Measurements from ENCODE around the gene OSTN. TPM values are rescaled to one million over a fixed set of nuclear protein-coding genes. Genes with fewer than 3 reads are reported as not detected.
A peak's percentile ranks its signal among the peaks of the same experiment; 100 is the strongest.
"Not testable (repeated sequence)": the region's sequence is repeated elsewhere in the genome, so short reads cannot be mapped to it uniquely, and the experiment has no call there.

Gene OSTN
- total and polyA plus RNA-seq, 11 donors: 0.27 to 3.7 (median 0.51) TPM; not detected in 7

- Histone ChIP-seq H3K27me3 (no peaks in the 10 kb centered on the region), H3K27ac (no peak overlapping the region), H3K9me3 (no peaks in the 10 kb centered on the region), H3K4me3 (no peak overlapping the region), H3K4me1 (peaks cover 0 to 7% (median 0%) of the 10 kb centered on the region in 12 donors), H3K36me3 (no peaks in the 10 kb centered on the region)
- DNase-seq (no peak), ATAC-seq (peak in 1 of 4 donors; percentile 34)
- intact Hi-C loops (cut with DNase I): no loop called here
- TF ChIP-seq, protein P1, sequence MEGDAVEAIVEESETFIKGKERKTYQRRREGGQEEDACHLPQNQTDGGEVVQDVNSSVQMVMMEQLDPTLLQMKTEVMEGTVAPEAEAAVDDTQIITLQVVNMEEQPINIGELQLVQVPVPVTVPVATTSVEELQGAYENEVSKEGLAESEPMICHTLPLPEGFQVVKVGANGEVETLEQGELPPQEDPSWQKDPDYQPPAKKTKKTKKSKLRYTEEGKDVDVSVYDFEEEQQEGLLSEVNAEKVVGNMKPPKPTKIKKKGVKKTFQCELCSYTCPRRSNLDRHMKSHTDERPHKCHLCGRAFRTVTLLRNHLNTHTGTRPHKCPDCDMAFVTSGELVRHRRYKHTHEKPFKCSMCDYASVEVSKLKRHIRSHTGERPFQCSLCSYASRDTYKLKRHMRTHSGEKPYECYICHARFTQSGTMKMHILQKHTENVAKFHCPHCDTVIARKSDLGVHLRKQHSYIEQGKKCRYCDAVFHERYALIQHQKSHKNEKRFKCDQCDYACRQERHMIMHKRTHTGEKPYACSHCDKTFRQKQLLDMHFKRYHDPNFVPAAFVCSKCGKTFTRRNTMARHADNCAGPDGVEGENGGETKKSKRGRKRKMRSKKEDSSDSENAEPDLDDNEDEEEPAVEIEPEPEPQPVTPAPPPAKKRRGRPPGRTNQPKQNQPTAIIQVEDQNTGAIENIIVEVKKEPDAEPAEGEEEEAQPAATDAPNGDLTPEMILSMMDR (IDR thresholded peaks at IDR 0.05): no peak
- no peak for TF ChIP-seq POLR2A (IDR thresholded peaks at IDR 0.05)
- 50 to 65% (median 58%) methylated on average over 2 of the region's 2 CpGs for WGBS, 4 donors
Measured at GRCh38 chr3:191170097-191170496, 28.9 kb upstream of the OSTN start.

DNA sequence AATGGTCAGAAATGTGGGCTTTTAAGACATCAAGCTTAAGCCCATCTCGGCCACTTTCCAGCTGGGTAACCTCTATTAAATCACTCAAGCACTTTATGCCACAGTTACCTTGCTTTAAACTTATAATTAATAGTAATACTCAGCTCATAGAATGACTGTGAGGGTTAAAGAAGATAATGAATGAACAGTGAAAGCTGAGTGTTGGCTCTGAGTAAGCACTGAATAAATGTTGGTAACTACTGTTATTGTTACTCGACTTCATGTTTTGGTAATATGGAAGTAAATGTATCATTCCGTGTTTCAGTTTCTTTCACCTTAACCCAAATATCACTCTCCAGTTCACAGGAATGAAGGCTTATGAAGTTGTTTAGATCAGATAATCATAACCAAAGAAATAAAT is 23.9 kb upstream of the OSTN start:
- TF ChIP-seq, protein P1 (IDR thresholded peaks at IDR 0.05): no peak
- TF ChIP-seq POLR2A (IDR thresholded peaks at IDR 0.05): no peak
- Histone ChIP-seq H3K9me3 (no peaks in the 10 kb centered on the region), H3K27ac (no peak overlapping the region), H3K36me3 (no peaks in the 10 kb centered on the region), H3K4me1 (peaks cover 0 to 4% (median 0%) of the 10 kb centered on the region in 12 donors), H3K4me3 (no peak overlapping the region), H3K27me3 (no peaks in the 10 kb centered on the region)
- intact Hi-C loops (cut with DNase I): no loop called here
- DNase-seq: no peak
- WGBS, 4 donors: 58 to 93% (median 65%) methylated on average over 3 of the region's 3 CpGs
- no peak for ATAC-seq

DNA sequence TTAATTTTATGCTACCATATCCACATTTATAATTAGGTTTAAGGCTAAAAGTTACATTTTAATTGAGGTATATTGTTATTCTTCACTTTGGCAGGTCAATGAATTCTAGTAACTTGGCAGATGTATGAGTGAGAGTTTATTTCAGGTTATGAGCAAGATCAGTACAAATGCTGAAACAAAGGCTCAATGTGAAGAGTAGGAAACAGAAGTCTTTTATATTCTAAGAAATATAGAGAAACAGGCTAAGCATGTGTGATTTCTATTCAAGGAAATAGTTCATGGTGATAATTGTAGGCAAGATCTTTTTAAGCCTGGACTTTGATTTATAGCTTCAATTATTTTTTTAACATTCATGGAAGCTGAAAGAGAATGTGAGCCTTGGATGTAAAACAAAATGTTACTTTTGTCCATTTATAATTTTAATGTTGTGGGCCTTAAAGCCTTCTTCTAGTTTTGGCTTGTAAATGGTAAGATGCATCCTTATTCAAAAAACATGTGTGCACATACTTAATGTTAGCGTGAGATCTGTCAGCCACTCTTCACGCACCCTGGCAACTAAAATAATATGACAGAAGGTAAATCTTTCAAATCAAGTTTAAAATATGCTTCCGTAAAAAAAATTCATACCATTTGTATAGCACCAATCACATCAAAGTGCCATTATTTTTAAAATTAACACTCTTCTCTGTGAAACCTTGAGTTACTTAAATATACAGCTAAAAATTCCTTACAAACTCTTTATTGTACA is 22.8 kb upstream of the OSTN start:
- H3K36me3 ChIP-seq: no peaks in the 10 kb centered on the region
- ATAC-seq: no peak
- TF ChIP-seq POLR2A (IDR thresholded peaks at IDR 0.05): no peak
- TF ChIP-seq, protein P1 (IDR thresholded peaks at IDR 0.05): no peak
- no peak overlapping the region for H3K27ac ChIP-seq
- no peaks in the 10 kb centered on the region for H3K27me3 ChIP-seq
- no peak overlapping the region for H3K4me3 ChIP-seq
- no peaks in the 10 kb centered on the region for H3K4me1 ChIP-seq
- intact Hi-C loops (cut with DNase I): no loop called here
- H3K9me3 ChIP-seq: no peaks in the 10 kb centered on the region
- WGBS, 4 donors: 76 to 87% (median 81%) methylated on average over 3 of the region's 3 CpGs
- DNase-seq: no peak

GRCh38 chr3:191185382-191185781 is 13.7 kb upstream of the OSTN start:
- H3K27ac ChIP-seq; intact Hi-C loops (cut with DNase I); DNase-seq; H3K4me1 ChIP-seq; ATAC-seq; H3K36me3 ChIP-seq; H3K4me3 ChIP-seq; H3K27me3 ChIP-seq: not testable (repeated sequence)
- WGBS, 4 donors: 88 to 94% (median 91%) methylated on average over 9 of the region's 9 CpGs
- H3K9me3 ChIP-seq: peaks cover 0 to 25% (median 3%) of the 10 kb centered on the region in 12 donors

GRCh38 chr3:191188246-191188645 is 10.8 kb upstream of the OSTN start:
- H3K4me1 ChIP-seq; H3K36me3 ChIP-seq; H3K27ac ChIP-seq; intact Hi-C loops (cut with DNase I); H3K27me3 ChIP-seq; ATAC-seq; DNase-seq; H3K4me3 ChIP-seq: not testable (repeated sequence)
- peaks cover 0 to 25% (median 3%) of the 10 kb centered on the region in 12 donors for H3K9me3 ChIP-seq
- 89 to 92% (median 90%) methylated on average over 5 of the region's 5 CpGs for WGBS, 4 donors

GRCh38 chr3:191192270-191192669 is 6.8 kb upstream of the OSTN start:
- H3K4me3 ChIP-seq; DNase-seq; H3K27me3 ChIP-seq; H3K4me1 ChIP-seq; intact Hi-C loops (cut with DNase I); H3K36me3 ChIP-seq; H3K27ac ChIP-seq; ATAC-seq; H3K9me3 ChIP-seq: not testable (repeated sequence)
- WGBS, 4 donors: 88 to 93% (median 91%) methylated on average over 4 of the region's 4 CpGs
